ENCODE data around the gene SULT4A1.

DNA sequence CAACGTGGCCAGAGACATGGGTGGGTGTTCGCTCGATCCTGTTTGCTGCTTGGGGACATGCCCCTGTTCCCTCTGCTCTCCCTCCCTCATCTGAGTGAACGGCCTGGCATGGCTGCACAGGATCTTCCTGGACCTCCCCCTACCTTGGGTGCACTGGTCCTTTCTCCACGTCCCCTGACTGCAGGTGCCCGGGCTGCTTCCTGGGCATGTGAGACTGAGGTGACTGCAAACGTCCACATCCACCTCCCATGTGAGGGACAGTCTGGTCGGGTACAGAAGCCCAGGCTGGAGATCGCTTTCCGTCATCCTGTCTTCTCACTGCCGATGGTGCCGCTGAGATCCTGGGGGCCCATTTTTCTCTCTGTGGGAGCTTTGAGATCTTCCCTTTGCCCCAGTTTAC lies 11.8 kb downstream of the SULT4A1 start:
- TF ChIP-seq, protein P1, sequence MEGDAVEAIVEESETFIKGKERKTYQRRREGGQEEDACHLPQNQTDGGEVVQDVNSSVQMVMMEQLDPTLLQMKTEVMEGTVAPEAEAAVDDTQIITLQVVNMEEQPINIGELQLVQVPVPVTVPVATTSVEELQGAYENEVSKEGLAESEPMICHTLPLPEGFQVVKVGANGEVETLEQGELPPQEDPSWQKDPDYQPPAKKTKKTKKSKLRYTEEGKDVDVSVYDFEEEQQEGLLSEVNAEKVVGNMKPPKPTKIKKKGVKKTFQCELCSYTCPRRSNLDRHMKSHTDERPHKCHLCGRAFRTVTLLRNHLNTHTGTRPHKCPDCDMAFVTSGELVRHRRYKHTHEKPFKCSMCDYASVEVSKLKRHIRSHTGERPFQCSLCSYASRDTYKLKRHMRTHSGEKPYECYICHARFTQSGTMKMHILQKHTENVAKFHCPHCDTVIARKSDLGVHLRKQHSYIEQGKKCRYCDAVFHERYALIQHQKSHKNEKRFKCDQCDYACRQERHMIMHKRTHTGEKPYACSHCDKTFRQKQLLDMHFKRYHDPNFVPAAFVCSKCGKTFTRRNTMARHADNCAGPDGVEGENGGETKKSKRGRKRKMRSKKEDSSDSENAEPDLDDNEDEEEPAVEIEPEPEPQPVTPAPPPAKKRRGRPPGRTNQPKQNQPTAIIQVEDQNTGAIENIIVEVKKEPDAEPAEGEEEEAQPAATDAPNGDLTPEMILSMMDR (conservative IDR thresholded peaks at IDR 0.05; ENCODE audit: low read depth in 2 of 2), result no peak
- TF ChIP-seq ZNF114 (CRISPR knock-in tag; IDR thresholded peaks at IDR 0.05) (no peak), POLR2AphosphoS5 (IDR thresholded peaks at IDR 0.05; ENCODE audit: low read depth) (no peak), EZH2phosphoT487 (IDR thresholded peaks at IDR 0.05; ENCODE audit: unreplicated experiment) (no peak), EZH2 (IDR thresholded peaks at IDR 0.05; ENCODE audit: low read depth, unreplicated experiment) (no peak), STAT1 (IDR thresholded peaks at IDR 0.05; ENCODE audit: unreplicated experiment) (no peak)

Data from GM23338 (cell line).